Osteocyte (in vitro differentiated cells): Measurements from ENCODE around the gene SEMA3A. TPM values are rescaled to one million over a fixed set of nuclear protein-coding genes. Genes with fewer than 3 reads are reported as not detected.
A peak's percentile ranks its signal among the peaks of the same experiment; 100 is the strongest.

Source experiments
- DNase-seq: peaks from one replicate; pipeline ENCODE4 v3.0.0; 2021; ENCODE audit warnings: mixed read lengths; ENCODE audit not compliant: unreplicated experiment; ENCODE audit errors: extremely low spot score
- H3K27ac Mint-ChIP-seq: one replicate; pipeline ENCODE4 v1.8.0; 2021; ENCODE audit warnings: mild to moderate bottlenecking, mixed read lengths; ENCODE audit not compliant: unreplicated experiment
- H3K27me3 Mint-ChIP-seq: one replicate; pipeline ENCODE4 v1.8.0; 2021; ENCODE audit warnings: mixed read lengths; ENCODE audit not compliant: unreplicated experiment
- H3K36me3 Mint-ChIP-seq: one replicate; pipeline ENCODE4 v1.8.0; 2021; ENCODE audit warnings: mixed read lengths; ENCODE audit not compliant: unreplicated experiment
- H3K4me1 Mint-ChIP-seq: one replicate; pipeline ENCODE4 v1.8.0; 2021; ENCODE audit warnings: mixed read lengths; ENCODE audit not compliant: unreplicated experiment
- H3K4me3 Mint-ChIP-seq: one replicate; pipeline ENCODE4 v1.8.0; 2021; ENCODE audit warnings: mild to moderate bottlenecking, moderate library complexity, mixed read lengths; ENCODE audit not compliant: unreplicated experiment
- H3K9me3 Mint-ChIP-seq: one replicate; pipeline ENCODE4 v1.8.0; 2021; ENCODE audit warnings: mixed read lengths; ENCODE audit not compliant: unreplicated experiment
- CTCF ChIP-seq: fragments of 200-600 bp; sonication (generic); IDR thresholded peaks from 2 replicates; pipeline ENCODE4 v1.5.0; 2021; ENCODE audit warnings: antibody characterized with exemption, mild to moderate bottlenecking, moderate library complexity
- total RNA-seq: library from RNA; stranded (reverse); gene quantifications from 2 replicates; pipeline ENCODE4 v1.2.1, GENCODE V29; 2021

Gene SEMA3A
- total RNA-seq, 1 donor from 2014 or later, result 2.4 TPM

GRCh38 chr7:84081973-84082522, 112.5 kb downstream of the SEMA3A start:
- no peaks in the 10 kb centered on the region for H3K9me3 Mint-ChIP-seq
- no peak overlapping the region for H3K27ac Mint-ChIP-seq

GRCh38 chr7:84077336-84077735, 117.3 kb downstream of the SEMA3A start:
- H3K4me3 Mint-ChIP-seq, result no peak overlapping the region
- no peaks in the 10 kb centered on the region for H3K36me3 Mint-ChIP-seq
- peaks cover 15% of the 10 kb centered on the region for H3K4me1 Mint-ChIP-seq
- no peak overlapping the region for H3K27ac Mint-ChIP-seq
- no peak for DNase-seq
- no peaks in the 10 kb centered on the region for H3K27me3 Mint-ChIP-seq
- no peak for TF ChIP-seq CTCF
- H3K9me3 Mint-ChIP-seq, result no peaks in the 10 kb centered on the region

More at GRCh38 chr7:84081973-84082522, 112.5 kb downstream of the SEMA3A start:
- TF ChIP-seq CTCF, result no peak
- no peak overlapping the region for H3K4me3 Mint-ChIP-seq
- no peaks in the 10 kb centered on the region for H3K27me3 Mint-ChIP-seq
- no peak for DNase-seq
- peaks cover 5% of the 10 kb centered on the region for H3K4me1 Mint-ChIP-seq
- no peaks in the 10 kb centered on the region for H3K36me3 Mint-ChIP-seq

GRCh38 chr7:84076219-84076618, 118.4 kb downstream of the SEMA3A start:
- H3K9me3 Mint-ChIP-seq, result no peaks in the 10 kb centered on the region
- no peak for TF ChIP-seq CTCF
- DNase-seq, result no peak
- H3K27me3 Mint-ChIP-seq, result no peaks in the 10 kb centered on the region
- no peak overlapping the region for H3K27ac Mint-ChIP-seq
- no peaks in the 10 kb centered on the region for H3K36me3 Mint-ChIP-seq
- H3K4me3 Mint-ChIP-seq, result no peak overlapping the region
- H3K4me1 Mint-ChIP-seq, result peaks cover 15% of the 10 kb centered on the region

- DNase-seq, result no peak
These were observed 121.3 kb downstream of the SEMA3A start for GRCh38 chr7:84073186-84073875.

More at GRCh38 chr7:84073186-84073875, 121.3 kb downstream of the SEMA3A start:
- TF ChIP-seq CTCF, result no peak
- Mint-ChIP-seq H3K9me3 (no peaks in the 10 kb centered on the region), H3K4me1 (peaks cover 25% of the 10 kb centered on the region), H3K36me3 (no peaks in the 10 kb centered on the region), H3K27ac (peak overlapping the region; percentile 72), H3K27me3 (no peaks in the 10 kb centered on the region), H3K4me3 (no peak overlapping the region)
